GM21825 (cell line): ENCODE data around the gene CTNNAL1.
"Not testable (repeated sequence)": the region's sequence is repeated elsewhere in the genome, so short reads cannot be mapped to it uniquely, and the experiment has no call there.

Experiments used
- ATAC-seq: cut with Tn5 transposase; IDR thresholded peaks from one replicate; pipeline ENCODE4 v1.9.1; 2021; ENCODE audit warnings: mild to moderate bottlenecking, moderate library complexity; ENCODE audit not compliant: unreplicated experiment

CTNNAL1 gene

GRCh38 chr9:108997112-108997511, 16.2 kb downstream of the CTNNAL1 start:
- no peak for ATAC-seq

- ATAC-seq, result no peak
Measured at GRCh38 chr9:108996643-108997042, 16.7 kb downstream of the CTNNAL1 start.

- peak; percentile 78 for ATAC-seq
Measured at GRCh38 chr9:108994695-108995094, 18.6 kb downstream of the CTNNAL1 start.

- ATAC-seq, result no peak
Measured at GRCh38 chr9:108991479-108991878, 21.8 kb downstream of the CTNNAL1 start.

GRCh38 chr9:108983885-108984284, 29.4 kb downstream of the CTNNAL1 start:
- no peak for ATAC-seq

- no peak for ATAC-seq
Measured at GRCh38 chr9:108980893-108981292, 32.4 kb downstream of the CTNNAL1 start.

GRCh38 chr9:108978205-108978604, 35.1 kb downstream of the CTNNAL1 start:
- ATAC-seq, result no peak

GRCh38 chr9:108973895-108974294, 39.4 kb downstream of the CTNNAL1 start:
- ATAC-seq, result no peak

- ATAC-seq, result no peak
Measured at GRCh38 chr9:108972626-108973209, 40.6 kb downstream of the CTNNAL1 start.

GRCh38 chr9:108972186-108972585, 41.1 kb downstream of the CTNNAL1 start:
- ATAC-seq, result no peak

- not testable (repeated sequence) for ATAC-seq
Measured at GRCh38 chr9:108971392-108971791, 41.9 kb downstream of the CTNNAL1 start.

- no peak for ATAC-seq
Measured at GRCh38 chr9:108967916-108968315, 45.4 kb downstream of the CTNNAL1 start.

GRCh38 chr9:108963459-108964143, 49.7 kb downstream of the CTNNAL1 start:
- ATAC-seq, result no peak

- ATAC-seq, result no peak
Measured at GRCh38 chr9:108961151-108961550, 52.1 kb downstream of the CTNNAL1 start.

GRCh38 chr9:108960331-108960730, 53.0 kb downstream of the CTNNAL1 start:
- no peak for ATAC-seq

- no peak for ATAC-seq
Measured at GRCh38 chr9:108956631-108957026, 56.7 kb downstream of the CTNNAL1 start.

- no peak for ATAC-seq
Measured at GRCh38 chr9:108956022-108956630, 57.2 kb downstream of the CTNNAL1 start.

GRCh38 chr9:108953983-108954574, 59.2 kb downstream of the CTNNAL1 start:
- ATAC-seq, result no peak

- ATAC-seq, result no peak
Measured at GRCh38 chr9:108951578-108951977, 61.7 kb downstream of the CTNNAL1 start.

GRCh38 chr9:108950168-108950567, 63.1 kb downstream of the CTNNAL1 start:
- ATAC-seq, result no peak

GRCh38 chr9:108939975-108940374, 73.3 kb downstream of the CTNNAL1 start:
- no peak for ATAC-seq
